Gastrocnemius medialis (tissue), 4 donors: ENCODE data around the gene ATP11A.

Experiments
- POLR2A ChIP-seq, 2 donors: fragments of 450-650 bp; IDR thresholded peaks; one replicate each; pipeline ENCODE4 v1.6.1; 2017; ENCODE audit warnings: antibody characterized with exemption in 2 of 2, mild to moderate bottlenecking in 2 of 2, moderate library complexity in 2 of 2
- TF ChIP-seq, protein P1 (sequence below), 5 experiments: fragments of 450-650 bp in 3 of 5; fragments of 200-600 bp in 2 of 5; sonication (generic) in 2 of 5; IDR thresholded peaks in 4 of 5; conservative IDR thresholded peaks in 1 of 5; 1 replicate in 4 of 5; 2 replicates in 1 of 5; pipeline ENCODE4 v1.5.1; 2016 to 2019; ENCODE audit warnings: antibody characterized with exemption in 5 of 5, mild to moderate bottlenecking in 3 of 5, moderate library complexity in 3 of 5

DNA sequence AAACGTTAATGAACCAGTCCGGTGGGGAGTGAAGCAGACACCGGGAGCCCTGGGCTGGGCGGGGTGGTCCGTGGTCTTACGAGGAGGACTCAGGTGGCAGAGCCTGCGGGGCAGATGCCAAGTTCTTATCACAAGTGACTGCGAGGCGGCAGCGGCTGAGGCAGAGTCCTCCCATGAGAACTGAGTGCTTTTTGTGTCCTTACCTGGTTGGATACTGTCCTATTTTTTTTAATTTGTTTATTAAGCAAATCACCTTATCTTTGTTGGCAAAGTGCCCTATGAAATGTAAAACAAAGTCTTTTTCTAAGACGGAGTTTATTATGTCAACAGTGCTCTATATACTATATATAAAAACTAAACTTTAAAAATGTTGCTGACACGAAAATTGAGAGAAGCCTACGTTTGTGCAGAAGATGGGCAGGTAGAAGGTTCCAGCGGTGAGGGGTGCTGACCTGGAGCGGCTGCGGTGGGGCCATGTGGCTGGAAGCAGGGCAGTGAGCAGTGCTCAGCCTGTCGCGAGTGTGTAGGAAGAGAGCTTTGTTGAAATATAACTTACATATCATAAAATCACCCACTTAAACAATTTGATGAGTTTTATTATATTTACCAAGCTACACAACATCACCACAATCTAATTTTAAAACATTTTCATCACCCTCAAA, 82.2 kb downstream of the ATP11A start:
- TF ChIP-seq, protein P1, sequence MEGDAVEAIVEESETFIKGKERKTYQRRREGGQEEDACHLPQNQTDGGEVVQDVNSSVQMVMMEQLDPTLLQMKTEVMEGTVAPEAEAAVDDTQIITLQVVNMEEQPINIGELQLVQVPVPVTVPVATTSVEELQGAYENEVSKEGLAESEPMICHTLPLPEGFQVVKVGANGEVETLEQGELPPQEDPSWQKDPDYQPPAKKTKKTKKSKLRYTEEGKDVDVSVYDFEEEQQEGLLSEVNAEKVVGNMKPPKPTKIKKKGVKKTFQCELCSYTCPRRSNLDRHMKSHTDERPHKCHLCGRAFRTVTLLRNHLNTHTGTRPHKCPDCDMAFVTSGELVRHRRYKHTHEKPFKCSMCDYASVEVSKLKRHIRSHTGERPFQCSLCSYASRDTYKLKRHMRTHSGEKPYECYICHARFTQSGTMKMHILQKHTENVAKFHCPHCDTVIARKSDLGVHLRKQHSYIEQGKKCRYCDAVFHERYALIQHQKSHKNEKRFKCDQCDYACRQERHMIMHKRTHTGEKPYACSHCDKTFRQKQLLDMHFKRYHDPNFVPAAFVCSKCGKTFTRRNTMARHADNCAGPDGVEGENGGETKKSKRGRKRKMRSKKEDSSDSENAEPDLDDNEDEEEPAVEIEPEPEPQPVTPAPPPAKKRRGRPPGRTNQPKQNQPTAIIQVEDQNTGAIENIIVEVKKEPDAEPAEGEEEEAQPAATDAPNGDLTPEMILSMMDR (IDR thresholded peaks at IDR 0.05 in 4 of 5, conservative IDR thresholded peaks at IDR 0.05 in 1 of 5), result no peak
- no peak for TF ChIP-seq POLR2A (IDR thresholded peaks at IDR 0.05)
